Upper lobe of right lung (tissue), 1 donor: ENCODE data around the gene CCDC89. TPM values are rescaled to one million over a fixed set of nuclear protein-coding genes. Genes with fewer than 3 reads are reported as not detected.
"Not testable (repeated sequence)": the region's sequence is repeated elsewhere in the genome, so short reads cannot be mapped to it uniquely, and the experiment has no call there.

Experiments
- ATAC-seq: fragments of 200-7000 bp; cut with Tn5 transposase; one replicate; pipeline ENCODE4 v1.9.1; 2020; ENCODE audit warnings: mild to moderate bottlenecking, moderate library complexity
- DNase-seq: peaks from one replicate; pipeline ENCODE4 v3.0.0-alpha.2; 2020
- H3K27ac ChIP-seq: fragments of 200-600 bp; one replicate; pipeline ENCODE4 v1.8.0; 2022
- H3K27me3 ChIP-seq: fragments of 200-600 bp; one replicate; pipeline ENCODE4 v1.8.0; 2022; ENCODE audit warnings: mild to moderate bottlenecking
- H3K36me3 ChIP-seq: fragments of 200-600 bp; one replicate; pipeline ENCODE4 v1.8.0; 2022
- H3K4me1 ChIP-seq: fragments of 200-600 bp; one replicate; pipeline ENCODE4 v1.8.0; 2022
- H3K4me3 ChIP-seq: fragments of 200-600 bp; one replicate; pipeline ENCODE4 v1.8.0; 2022; ENCODE audit warnings: mild to moderate bottlenecking
- H3K9me3 ChIP-seq: fragments of 200-600 bp; one replicate; pipeline ENCODE4 v1.8.0; 2022
- CTCF ChIP-seq: fragments of 200-600 bp; IDR thresholded peaks from one replicate; pipeline ENCODE4 v1.8.0; 2022; ENCODE audit warnings: antibody characterized with exemption
- intact Hi-C: fragments of 100-400 bp; cut with DNase I; formaldehyde crosslinking; loops from one replicate; pipeline ENCODE4 v1.11.0; 2022
- total RNA-seq: library from RNA; stranded (reverse); fragmentation: NEBNext Ultra II Directional; extraction: Animal tissue kit (Norgen Biotek cat#: 25700); gene quantifications from one replicate; pipeline ENCODE4 v1.2.1, GENCODE V29; 2021
- donor health status: DM: no; HTN: yes; CAD: no; lungs with severe emphysema.

Gene CCDC89
- total RNA-seq, 1 donor from 2014 or later: 1.2 TPM

- no peak overlapping the region for H3K27ac ChIP-seq
- DNase-seq (no peak), ATAC-seq (no peak)
- intact Hi-C loops: no loop called here
- no peak for TF ChIP-seq CTCF
- H3K4me3 ChIP-seq: no peak overlapping the region
- H3K27me3 ChIP-seq: no peaks in the 10 kb centered on the region
- no peaks in the 10 kb centered on the region for H3K36me3 ChIP-seq
- H3K9me3 ChIP-seq: no peaks in the 10 kb centered on the region
- H3K4me1 ChIP-seq: no peaks in the 10 kb centered on the region
These were observed 13.7 kb downstream of the CCDC89 start for GRCh38 chr11:85672105-85672902.

GRCh38 chr11:85670949-85671663 is 14.9 kb downstream of the CCDC89 start:
- H3K4me3 ChIP-seq, ATAC-seq: not testable (repeated sequence)

GRCh38 chr11:85668157-85668556 is 17.8 kb downstream of the CCDC89 start:
- Histone ChIP-seq H3K4me1 (no peaks in the 10 kb centered on the region), H3K27me3 (no peaks in the 10 kb centered on the region), H3K27ac (no peak overlapping the region), H3K4me3 (no peak overlapping the region), H3K36me3 (no peaks in the 10 kb centered on the region), H3K9me3 (no peaks in the 10 kb centered on the region)
- DNase-seq (no peak), ATAC-seq (no peak)
- TF ChIP-seq CTCF: no peak
- intact Hi-C loops: no loop called here

More at GRCh38 chr11:85670949-85671663, 14.9 kb downstream of the CCDC89 start:
- H3K4me1 ChIP-seq, H3K9me3 ChIP-seq, DNase-seq, H3K27me3 ChIP-seq, intact Hi-C loops, H3K36me3 ChIP-seq, H3K27ac ChIP-seq: not testable (repeated sequence)

- no peak for DNase-seq
These were observed 19.3 kb downstream of the CCDC89 start for GRCh38 chr11:85666687-85667086.

GRCh38 chr11:85665733-85666132 is 20.3 kb downstream of the CCDC89 start:
- no peak for ATAC-seq
- H3K4me3 ChIP-seq: no peak overlapping the region
- intact Hi-C loops: no loop called here
- DNase-seq: no peak
- H3K36me3 ChIP-seq: peaks cover 20% of the 10 kb centered on the region
- H3K27ac ChIP-seq: no peak overlapping the region
- H3K9me3 ChIP-seq: no peaks in the 10 kb centered on the region
- no peaks in the 10 kb centered on the region for H3K27me3 ChIP-seq
- TF ChIP-seq CTCF: no peak
- peaks cover 22% of the 10 kb centered on the region for H3K4me1 ChIP-seq

More at GRCh38 chr11:85666687-85667086, 19.3 kb downstream of the CCDC89 start:
- intact Hi-C loops: no loop called here
- H3K4me1 ChIP-seq: peaks cover 13% of the 10 kb centered on the region
- ATAC-seq: no peak
- no peaks in the 10 kb centered on the region for H3K27me3 ChIP-seq
- H3K4me3 ChIP-seq: no peak overlapping the region
- peaks cover 13% of the 10 kb centered on the region for H3K36me3 ChIP-seq
- H3K27ac ChIP-seq: no peak overlapping the region
- TF ChIP-seq CTCF: no peak
- H3K9me3 ChIP-seq: no peaks in the 10 kb centered on the region
